GM21360 (cell line): ENCODE data around the gene OR1L4.

Experiments
- ATAC-seq: cut with Tn5 transposase; IDR thresholded peaks from one replicate; pipeline ENCODE4 v1.9.1; 2021; ENCODE audit warnings: mild to moderate bottlenecking, moderate library complexity; ENCODE audit not compliant: unreplicated experiment

The OR1L4 gene

GRCh38 chr9:122723690-122724089 lies at the start of gene OR1L4:
Gene OR1L4 (plus strand): TSS chr9:122723990. CDS start chr9:122723990, 0 bp downstream.
- ATAC-seq: no peak

- ATAC-seq: no peak
Observed at GRCh38 chr9:122684851-122685250, 38.9 kb upstream of the OR1L4 start.

GRCh38 chr9:122695696-122696095 lies 28.1 kb upstream of the OR1L4 start:
- no peak for ATAC-seq

GRCh38 chr9:122718038-122718437 lies 5.8 kb upstream of the OR1L4 start:
- ATAC-seq: no peak

- ATAC-seq: no peak
Observed at GRCh38 chr9:122719218-122719617, 4.6 kb upstream of the OR1L4 start.

GRCh38 chr9:122742003-122742402 lies 18.2 kb downstream of the OR1L4 start, which contains the start of gene OR1L6:
Gene OR1L6 (plus strand): TSS chr9:122742303. CDS start chr9:122749848, 7,545 bp downstream.
- ATAC-seq: no peak

- no peak for ATAC-seq
Observed at GRCh38 chr9:122754825-122755224, 31.0 kb downstream of the OR1L4 start.

- ATAC-seq: no peak
Observed at GRCh38 chr9:122767817-122768216, 44.0 kb downstream of the OR1L4 start.
